K562 (cell line): ENCODE results near the gene SIGLEC1. TPM values are rescaled to one million over a fixed set of nuclear protein-coding genes. Genes with fewer than 3 reads are reported as not detected.
A peak's percentile ranks its signal among the peaks of the same experiment; 100 is the strongest.

Experiments
- CBX1 ChIP-seq: sonication (generic); IDR thresholded peaks from 2 replicates; pipeline ENCODE4 v1.6.1; 2016; ENCODE audit warnings: antibody characterized with exemption, low read depth, mild to moderate bottlenecking
- CBX8 ChIP-seq: fragments of 200-600 bp; sonication (generic); IDR thresholded peaks from 2 replicates; pipeline ENCODE4 v1.6.1; 2012; ENCODE audit warnings: borderline replicate concordance, mixed run types, low read depth, mild to moderate bottlenecking, moderate library complexity, mixed read lengths, low read length, control low read depth, inconsistent platforms; ENCODE audit not compliant: poor library complexity, severe bottlenecking; ENCODE audit errors: extremely low read depth
- CTCF ChIP-seq, 3 experiments: IDR thresholded peaks in 2 of 3; conservative IDR thresholded peaks in 1 of 3; 2 replicates each; pipeline ENCODE4 v1.5.1; 2011 to 2012; ENCODE audit warnings: low read length in 3 of 3, mild to moderate bottlenecking in 3 of 3, control low read depth in 2 of 3, improper control_type of control experiment in 1 of 3, inconsistent platforms in 1 of 3, low read depth in 1 of 3, mixed read lengths in 1 of 3, moderate library complexity in 1 of 3; ENCODE audit not compliant: insufficient read depth in 2 of 3
- ESRRB ChIP-seq: fragments of 250-450 bp; sonication (Bioruptor Pico); IDR thresholded peaks from 2 replicates; pipeline ENCODE4 v1.5.0; 2020; ENCODE audit warnings: mild to moderate bottlenecking, moderate library complexity, borderline replicate concordance
- FOS ChIP-seq: IDR thresholded peaks from 3 replicates; pipeline ENCODE4 v1.6.1; 2011; ENCODE audit not compliant: insufficient read length; ENCODE audit errors: extremely low read depth
- GATAD2A ChIP-seq: fragments of 450-650 bp; IDR thresholded peaks from 2 replicates; pipeline ENCODE4 v1.6.1; 2017
- HMGN3 ChIP-seq: IDR thresholded peaks from 2 replicates; pipeline ENCODE4 v1.6.1; 2011; ENCODE audit warnings: borderline replicate concordance, low read depth, mild to moderate bottlenecking, mixed read lengths, low read length; ENCODE audit not compliant: insufficient read length; ENCODE audit errors: extremely low read depth
- POLR3G ChIP-seq: IDR thresholded peaks from 2 replicates; pipeline ENCODE4 v1.6.1; 2011; ENCODE audit not compliant: insufficient read length, insufficient replicate concordance; ENCODE audit errors: extremely low read depth
- RAD21 ChIP-seq, 2 experiments: fragments of 250-450 bp in 1 of 2; fragments of 450-650 bp in 1 of 2; sonication (Bioruptor Pico) in 1 of 2; formaldehyde crosslinking in 1 of 2; IDR thresholded peaks in 1 of 2; conservative IDR thresholded peaks in 1 of 2; 2 replicates each; pipeline versions ENCODE4 v1.4.0 to v1.8.0; 2020 to 2022; ENCODE audit warnings: mild to moderate bottlenecking in 2 of 2, moderate library complexity in 1 of 2
- RREB1 ChIP-seq: fragments of 250-450 bp; sonication (Bioruptor Pico); IDR thresholded peaks from 2 replicates; pipeline ENCODE4 v1.4.0; 2020
- SAFB ChIP-seq: fragments of 200-400 bp; formaldehyde crosslinking; IDR thresholded peaks from 2 replicates; pipeline ENCODE4 v1.6.1; 2017; ENCODE audit warnings: low read depth, low read length, borderline replicate concordance
- ZFP91 ChIP-seq: sonication (generic); formaldehyde crosslinking; IDR thresholded peaks from 2 replicates; pipeline ENCODE4 v1.8.0; 2022; ENCODE audit warnings: mild to moderate bottlenecking, missing genetic modification reagents
- polyA plus RNA-seq, 8 experiments: library from polyadenylated mRNA; depleted of rRNA in 4 of 8; stranded (reverse) in 5 of 8; unstranded in 3 of 8; fragments of >200 nt; fragmentation: Nextera tagmentation in 2 of 8; fragmentation: Illumina TruSeq in 1 of 8; extraction: Ambion mirVana in 2 of 8; extraction: Trizol in 1 of 8; gene quantifications; 2 replicates each; pipeline versions ENCODE4 v1.2.1 to v1.2.3, GENCODE V29; 2011 to 2014; ENCODE audit warnings: inconsistent platforms in 1 of 8, missing spikeins in 1 of 8
- total RNA-seq, 7 experiments: library from RNA; depleted of rRNA in 6 of 7; stranded (reverse); fragments of >200 nt in 6 of 7; fragmentation: Illumina TruSeq in 2 of 7; extraction: Trizol in 2 of 7; gene quantifications; 2 replicates each; pipeline versions ENCODE4 v1.2.1 to v1.2.3, GENCODE V29; 2011 to 2021; ENCODE audit warnings: low replicate concordance in 1 of 7
- TF ChIP-seq, protein P1 (sequence below): sonication (generic); formaldehyde crosslinking; IDR thresholded peaks from 2 replicates; pipeline ENCODE4 v1.4.0; 2020; ENCODE audit warnings: mild to moderate bottlenecking, missing genetic modification reagents

Gene SIGLEC1
- total and polyA plus RNA-seq, 9 of the 15 experiments (the other 6 are each of a cell fraction or from before 2014, with no cell fraction given) = 0.05 to 0.07 TPM; not detected in 7

GRCh38 chr20:3749689-3750531 lies 37.5 kb upstream of the SIGLEC1 start (continued):
- TF ChIP-seq CTCF (IDR thresholded peaks at IDR 0.05 in 2 of 3, conservative IDR thresholded peaks at IDR 0.05 in 1 of 3; ENCODE audit: insufficient read depth in 2 of 3, low read depth in 1 of 3, low read length in 3 of 3) (peak; percentile 51 to 82 (median 55); a peak in 5 of 6 replicates), SAFB (no peak), CBX1 (no peak), ZFP91 (CRISPR knock-in tag) (no peak), RAD21 (CRISPR knock-in tag; conservative IDR thresholded peaks at IDR 0.05 in 1 of 2, IDR thresholded peaks at IDR 0.05 in 1 of 2) (peak in 1 of 2 experiments; percentile 43; a peak in 2 of 4 replicates), GATAD2A (no peak), FOS (no peak), POLR3G (no peak), ESRRB (no peak), RREB1 (no peak), CBX8 (no peak), HMGN3 (no peak)
- TF ChIP-seq, protein P1, sequence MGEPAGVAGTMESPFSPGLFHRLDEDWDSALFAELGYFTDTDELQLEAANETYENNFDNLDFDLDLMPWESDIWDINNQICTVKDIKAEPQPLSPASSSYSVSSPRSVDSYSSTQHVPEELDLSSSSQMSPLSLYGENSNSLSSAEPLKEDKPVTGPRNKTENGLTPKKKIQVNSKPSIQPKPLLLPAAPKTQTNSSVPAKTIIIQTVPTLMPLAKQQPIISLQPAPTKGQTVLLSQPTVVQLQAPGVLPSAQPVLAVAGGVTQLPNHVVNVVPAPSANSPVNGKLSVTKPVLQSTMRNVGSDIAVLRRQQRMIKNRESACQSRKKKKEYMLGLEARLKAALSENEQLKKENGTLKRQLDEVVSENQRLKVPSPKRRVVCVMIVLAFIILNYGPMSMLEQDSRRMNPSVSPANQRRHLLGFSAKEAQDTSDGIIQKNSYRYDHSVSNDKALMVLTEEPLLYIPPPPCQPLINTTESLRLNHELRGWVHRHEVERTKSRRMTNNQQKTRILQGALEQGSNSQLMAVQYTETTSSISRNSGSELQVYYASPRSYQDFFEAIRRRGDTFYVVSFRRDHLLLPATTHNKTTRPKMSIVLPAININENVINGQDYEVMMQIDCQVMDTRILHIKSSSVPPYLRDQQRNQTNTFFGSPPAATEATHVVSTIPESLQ (CRISPR knock-in tag) = no peak
- TF ChIP-seq, all 486 proteins: peak for 6
